Astrocyte (in vitro differentiated cells and primary cell): ENCODE data around the gene ABCA3. TPM values are rescaled to one million over a fixed set of nuclear protein-coding genes. Genes with fewer than 3 reads are reported as not detected.

Experiments
- DNase-seq: peaks from one replicate; pipeline ENCODE4 v3.0.0-alpha.2; 2010; ENCODE audit warnings: low read depth
- FAIRE-seq: peaks from 2 replicates; lab custom pipeline; 2011; peaks lifted over from hg19 to GRCh38; lab: Jason Lieb, UNC
- H2AFZ ChIP-seq: 2 replicates; pipeline ENCODE4 v1.6.0; 2012; ENCODE audit warnings: low read depth, low read length, inconsistent platforms
- H3K27ac ChIP-seq: 2 replicates; pipeline ENCODE4 v1.5.1; 2011; ENCODE audit warnings: low read depth, low read length, inconsistent platforms
- H3K27me3 ChIP-seq: 2 replicates; pipeline ENCODE4 v1.6.0; 2011; ENCODE audit warnings: low read length, inconsistent platforms; ENCODE audit not compliant: insufficient read depth
- H3K36me3 ChIP-seq: 2 replicates; pipeline ENCODE4 v1.5.1; 2011; ENCODE audit warnings: low read length, inconsistent platforms; ENCODE audit not compliant: insufficient read depth
- H3K4me1 ChIP-seq: 2 replicates; pipeline ENCODE4 v1.5.1; 2011; ENCODE audit warnings: low read length, inconsistent platforms; ENCODE audit not compliant: insufficient read depth
- H3K4me2 ChIP-seq: 2 replicates; pipeline ENCODE4 v1.6.0; 2012; ENCODE audit warnings: low read length, inconsistent platforms
- H3K4me3 ChIP-seq: 2 replicates; pipeline ENCODE4 v1.5.1; 2011; ENCODE audit warnings: low read depth, mild to moderate bottlenecking, low read length, inconsistent platforms; ENCODE audit not compliant: insufficient read depth
- H3K79me2 ChIP-seq: 2 replicates; pipeline ENCODE4 v1.6.0; 2012; ENCODE audit warnings: mild to moderate bottlenecking, low read length, inconsistent platforms; ENCODE audit not compliant: insufficient read depth
- H3K9ac ChIP-seq: 2 replicates; pipeline ENCODE4 v1.6.0; 2012; ENCODE audit warnings: mild to moderate bottlenecking, low read length, inconsistent platforms
- H3K9me3 ChIP-seq: 2 replicates; pipeline ENCODE4 v1.5.1; 2012; ENCODE audit warnings: low read depth, mild to moderate bottlenecking, low read length, inconsistent platforms; ENCODE audit not compliant: insufficient read depth
- H4K20me1 ChIP-seq: 2 replicates; pipeline ENCODE4 v1.6.0; 2012; ENCODE audit warnings: low read length, inconsistent platforms; ENCODE audit not compliant: insufficient read depth
- H3K27ac Mint-ChIP-seq: one replicate; pipeline ENCODE4 v1.8.0; 2021; ENCODE audit warnings: mild to moderate bottlenecking, mixed read lengths; ENCODE audit not compliant: unreplicated experiment
- H3K27me3 Mint-ChIP-seq: one replicate; pipeline ENCODE4 v1.8.0; 2021; ENCODE audit warnings: low read depth, mixed read lengths; ENCODE audit not compliant: unreplicated experiment
- H3K36me3 Mint-ChIP-seq: one replicate; pipeline ENCODE4 v1.8.0; 2021; ENCODE audit warnings: low read depth, mixed read lengths; ENCODE audit not compliant: unreplicated experiment
- H3K4me1 Mint-ChIP-seq: one replicate; pipeline ENCODE4 v1.8.0; 2021; ENCODE audit warnings: low read depth, mixed read lengths; ENCODE audit not compliant: unreplicated experiment
- H3K4me3 Mint-ChIP-seq: one replicate; pipeline ENCODE4 v1.8.0; 2021; ENCODE audit warnings: mild to moderate bottlenecking, moderate library complexity, mixed read lengths; ENCODE audit not compliant: unreplicated experiment
- H3K9me3 Mint-ChIP-seq: one replicate; pipeline ENCODE4 v1.8.0; 2021; ENCODE audit warnings: mild to moderate bottlenecking, mixed read lengths; ENCODE audit not compliant: unreplicated experiment
- CTCF ChIP-seq: IDR thresholded peaks from 2 replicates; pipeline ENCODE4 v1.5.1; 2011; ENCODE audit warnings: low read depth, mild to moderate bottlenecking, inconsistent platforms, low read length, moderate library complexity; ENCODE audit not compliant: insufficient read depth
- EZH2 ChIP-seq: IDR thresholded peaks from 2 replicates; pipeline ENCODE4 v1.6.1; 2012; ENCODE audit warnings: mild to moderate bottlenecking, low read length, inconsistent platforms; ENCODE audit not compliant: insufficient read depth
- total RNA-seq: library from RNA; stranded (reverse); gene quantifications from 2 replicates; pipeline ENCODE4 v1.2.1, GENCODE V29; 2021

The ABCA3 gene
- total RNA-seq, 1 donor from 2014 or later, result 4.8 TPM

- no peak overlapping the region for H2AFZ ChIP-seq
- H3K27ac Mint-ChIP-seq, result no peak overlapping the region
- H3K27me3 ChIP-seq, result peaks cover 3% of the 10 kb centered on the region
- H3K4me3 Mint-ChIP-seq, result no peak overlapping the region
- H3K36me3 Mint-ChIP-seq, result peaks cover 2% of the 10 kb centered on the region
- H3K4me2 ChIP-seq, result no peak overlapping the region
- H3K4me1 ChIP-seq, result no peaks in the 10 kb centered on the region
- H3K79me2 ChIP-seq, result no peaks in the 10 kb centered on the region
- no peak overlapping the region for H3K9ac ChIP-seq
- no peak overlapping the region for H3K4me3 ChIP-seq
- no peaks in the 10 kb centered on the region for H4K20me1 ChIP-seq
- H3K36me3 ChIP-seq, result no peaks in the 10 kb centered on the region
- H3K4me1 Mint-ChIP-seq, result no peaks in the 10 kb centered on the region
- H3K9me3 ChIP-seq, result no peaks in the 10 kb centered on the region
- H3K9me3 Mint-ChIP-seq, result no peaks in the 10 kb centered on the region
- FAIRE-seq, result no peak
- no peak for DNase-seq
- TF ChIP-seq CTCF, result no peak
- H3K27ac ChIP-seq, result no peak overlapping the region
- H3K27me3 Mint-ChIP-seq, result peaks cover 22% of the 10 kb centered on the region
Measured at GRCh38 chr16:2284001-2284770, 56.3 kb downstream of the ABCA3 start.

- H3K27ac ChIP-seq, result no peak overlapping the region
- FAIRE-seq, result no peak
Measured at GRCh38 chr16:2282866-2283555, 57.5 kb downstream of the ABCA3 start.

More at GRCh38 chr16:2282866-2283555, 57.5 kb downstream of the ABCA3 start:
- Mint-ChIP-seq H3K36me3 (peaks cover 2% of the 10 kb centered on the region), H3K27me3 (peaks cover 22% of the 10 kb centered on the region), H3K27ac (no peak overlapping the region), H3K4me3 (no peak overlapping the region), H3K4me1 (no peaks in the 10 kb centered on the region), H3K9me3 (no peaks in the 10 kb centered on the region)
- Histone ChIP-seq H4K20me1 (no peaks in the 10 kb centered on the region), H3K27me3 (peaks cover 3% of the 10 kb centered on the region), H3K36me3 (no peaks in the 10 kb centered on the region), H3K9me3 (no peaks in the 10 kb centered on the region), H3K9ac (no peak overlapping the region), H2AFZ (no peak overlapping the region), H3K4me2 (no peak overlapping the region), H3K79me2 (no peaks in the 10 kb centered on the region), H3K4me1 (no peaks in the 10 kb centered on the region), H3K4me3 (no peak overlapping the region)
- no peak for DNase-seq
- TF ChIP-seq EZH2 (no peak), CTCF (no peak)
